D341Med (cell line): ENCODE results near the gene ATG4C.
"Not testable (repeated sequence)": the region's sequence is repeated elsewhere in the genome, so short reads cannot be mapped to it uniquely, and the experiment has no call there.

Source experiments
- DNase-seq: peaks from one replicate; pipeline ENCODE4 v3.0.0; 2012; ENCODE audit warnings: low spot score

The ATG4C gene

GRCh38 chr1:62774971-62775595 lies 8.8 kb upstream of the ATG4C start:
- no peak for DNase-seq

GRCh38 chr1:62778208-62778607 lies 5.7 kb upstream of the ATG4C start:
- no peak for DNase-seq

- no peak for DNase-seq
These were observed 1.9 kb upstream of the ATG4C start for GRCh38 chr1:62781841-62782543.

- not testable (repeated sequence) for DNase-seq
These were observed 1.3 kb upstream of the ATG4C start for GRCh38 chr1:62782544-62783212.

- peak; percentile 8 for DNase-seq
These were observed 805 bp downstream of the ATG4C start for GRCh38 chr1:62784509-62785365.

GRCh38 chr1:62790716-62791115 lies 6.8 kb downstream of the ATG4C start:
- no peak for DNase-seq

- no peak for DNase-seq
These were observed 10.1 kb downstream of the ATG4C start for GRCh38 chr1:62794053-62794452.

- no peak for DNase-seq
These were observed 12.3 kb downstream of the ATG4C start for GRCh38 chr1:62796221-62796620.

- no peak for DNase-seq
These were observed 15.8 kb downstream of the ATG4C start for GRCh38 chr1:62799688-62800087.

GRCh38 chr1:62800281-62800680 lies 16.3 kb downstream of the ATG4C start:
- no peak for DNase-seq

- no peak for DNase-seq
These were observed 16.9 kb downstream of the ATG4C start for GRCh38 chr1:62800825-62801306.

- no peak for DNase-seq
These were observed 25.9 kb downstream of the ATG4C start for GRCh38 chr1:62809788-62810187.

GRCh38 chr1:62810420-62811274 lies 26.7 kb downstream of the ATG4C start:
- DNase-seq, result no peak

GRCh38 chr1:62823556-62823955 lies 39.6 kb downstream of the ATG4C start:
- DNase-seq, result no peak

- DNase-seq, result no peak
These were observed 43.0 kb downstream of the ATG4C start for GRCh38 chr1:62826901-62827300.

- not testable (repeated sequence) for DNase-seq
These were observed 43.9 kb downstream of the ATG4C start for GRCh38 chr1:62827786-62828185.

- DNase-seq, result no peak
These were observed 48.3 kb downstream of the ATG4C start for GRCh38 chr1:62832276-62832675.

- no peak for DNase-seq
These were observed 49.6 kb downstream of the ATG4C start for GRCh38 chr1:62833529-62833928.

- DNase-seq, result no peak
These were observed 50.5 kb downstream of the ATG4C start for GRCh38 chr1:62834400-62834961.

GRCh38 chr1:62836856-62837540 lies 53.1 kb downstream of the ATG4C start:
- no peak for DNase-seq
